Measurements from ENCODE around the gene IARS1. TPM values are rescaled to one million over a fixed set of nuclear protein-coding genes. Genes with fewer than 3 reads are reported as not detected.

The IARS1 gene
- total RNA-seq, 2 experiments from 2014 or later: 330 to 352 TPM

- H3K9me2 ChIP-seq (ENCODE audit: insufficient read depth, low read length): no peaks in the 10 kb centered on the region
- peaks cover 55% of the 10 kb centered on the region for H3K79me2 ChIP-seq (ENCODE audit: insufficient read depth, low read depth, low read length)
- peak; percentile 19 for DNase-seq (ENCODE audit: low spot score)
- CTCF ChIA-PET (ENCODE audit: unreplicated experiment): no interaction called here
- H4K20me1 ChIP-seq (ENCODE audit: insufficient read depth, low read length): no peaks in the 10 kb centered on the region
- H3K4me3 ChIP-seq (ENCODE audit: low read depth, low read length, poor library complexity, severe bottlenecking): no peak overlapping the region
- H3K36me3 ChIP-seq (ENCODE audit: insufficient read depth, low read length): peaks cover 14% of the 10 kb centered on the region; the same call in 1 of the 2 replicates
- H2AFZ ChIP-seq (ENCODE audit: low read length): no peak overlapping the region
- no TSS peak for BruUV-seq (replicated peaks)
- TF ChIP-seq, protein P1, sequence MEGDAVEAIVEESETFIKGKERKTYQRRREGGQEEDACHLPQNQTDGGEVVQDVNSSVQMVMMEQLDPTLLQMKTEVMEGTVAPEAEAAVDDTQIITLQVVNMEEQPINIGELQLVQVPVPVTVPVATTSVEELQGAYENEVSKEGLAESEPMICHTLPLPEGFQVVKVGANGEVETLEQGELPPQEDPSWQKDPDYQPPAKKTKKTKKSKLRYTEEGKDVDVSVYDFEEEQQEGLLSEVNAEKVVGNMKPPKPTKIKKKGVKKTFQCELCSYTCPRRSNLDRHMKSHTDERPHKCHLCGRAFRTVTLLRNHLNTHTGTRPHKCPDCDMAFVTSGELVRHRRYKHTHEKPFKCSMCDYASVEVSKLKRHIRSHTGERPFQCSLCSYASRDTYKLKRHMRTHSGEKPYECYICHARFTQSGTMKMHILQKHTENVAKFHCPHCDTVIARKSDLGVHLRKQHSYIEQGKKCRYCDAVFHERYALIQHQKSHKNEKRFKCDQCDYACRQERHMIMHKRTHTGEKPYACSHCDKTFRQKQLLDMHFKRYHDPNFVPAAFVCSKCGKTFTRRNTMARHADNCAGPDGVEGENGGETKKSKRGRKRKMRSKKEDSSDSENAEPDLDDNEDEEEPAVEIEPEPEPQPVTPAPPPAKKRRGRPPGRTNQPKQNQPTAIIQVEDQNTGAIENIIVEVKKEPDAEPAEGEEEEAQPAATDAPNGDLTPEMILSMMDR (conservative IDR thresholded peaks at IDR 0.05; ENCODE audit: low read length): peak; percentile 47
- TF ChIP-seq EZH2phosphoT487 (IDR thresholded peaks at IDR 0.05; ENCODE audit: borderline replicate concordance, low read depth, low read length): no peak
- intact Hi-C loops (cut with micrococcal nuclease; ENCODE audit: unreplicated experiment): loop anchor here (10.0 kb wide), 1 partner anchor 193 kb away; no protein-coding TSS in a partner anchor
- H3K9me3 ChIP-seq (ENCODE audit: low read length): no peaks in the 10 kb centered on the region
- H3K27ac ChIP-seq (ENCODE audit: low read depth, low read length, poor library complexity, severe bottlenecking): no peak overlapping the region
- POLR2A ChIA-PET: no interaction called here
- peak overlapping the region; percentile 84 for H3K4me2 ChIP-seq (ENCODE audit: low read length)
- peaks cover 29% of the 10 kb centered on the region for H3K4me1 ChIP-seq (ENCODE audit: insufficient read depth, low read length, poor library complexity, severe bottlenecking)
Measured at GRCh38 chr9:92328225-92328624, 34.7 kb upstream of the IARS1 start.

DNA sequence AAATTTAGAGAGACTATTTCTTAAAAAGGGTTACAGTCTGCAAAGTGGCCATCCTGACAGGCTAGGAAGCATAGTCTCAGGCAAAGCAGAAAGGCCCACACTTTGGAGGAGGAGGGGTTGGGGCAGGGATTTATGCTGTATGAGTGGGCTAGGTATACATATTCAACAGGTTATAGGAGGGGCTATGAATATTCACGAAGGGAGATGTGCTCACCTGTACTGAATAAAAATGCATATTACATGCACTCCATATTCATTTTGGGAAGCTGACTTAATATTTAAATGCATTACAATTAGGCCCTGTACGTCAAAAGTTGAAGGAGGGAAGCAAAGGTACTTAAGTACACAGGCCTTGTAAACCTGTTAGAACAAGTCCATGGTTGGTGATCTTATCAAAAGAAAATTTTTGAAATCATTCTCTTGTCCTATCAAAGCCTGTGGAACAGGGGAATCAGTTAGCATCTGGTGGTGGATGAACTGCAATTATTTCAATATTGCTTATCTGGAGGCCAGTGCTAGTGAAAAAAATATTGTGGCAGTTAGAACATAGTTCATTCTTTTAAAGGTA is 33.9 kb upstream of the IARS1 start:
- peak overlapping the region; percentile 92 for H3K4me3 ChIP-seq (ENCODE audit: low read depth, low read length, poor library complexity, severe bottlenecking)
- H3K79me2 ChIP-seq (ENCODE audit: insufficient read depth, low read depth, low read length): peaks cover 63% of the 10 kb centered on the region
- intact Hi-C loops (cut with micrococcal nuclease; ENCODE audit: unreplicated experiment): loop anchor here (2.0 to 10.0 kb wide), 2 partner anchors 193 to 307 kb away; no protein-coding TSS in a partner anchor
- H3K9me3 ChIP-seq (ENCODE audit: low read length): no peaks in the 10 kb centered on the region
- no peaks in the 10 kb centered on the region for H3K9me2 ChIP-seq (ENCODE audit: insufficient read depth, low read length)
- DNase-seq (ENCODE audit: low spot score): peak; percentile 5
- H3K4me2 ChIP-seq (ENCODE audit: low read length): peak overlapping the region; percentile 84
- H2AFZ ChIP-seq (ENCODE audit: low read length): no peak overlapping the region
- ChIA-PET POLR2A (interaction anchor here (1.6 kb wide), 1 partner anchor 31 kb away, joined by 6 read pairs; no protein-coding TSS in a partner anchor), CTCF (ENCODE audit: unreplicated experiment) (no interaction called here)
- H3K36me3 ChIP-seq (ENCODE audit: insufficient read depth, low read length): peaks cover 14% of the 10 kb centered on the region
- TF ChIP-seq, protein P1 (conservative IDR thresholded peaks at IDR 0.05; ENCODE audit: low read length): no peak
- TF ChIP-seq EZH2phosphoT487 (IDR thresholded peaks at IDR 0.05; ENCODE audit: borderline replicate concordance, low read depth, low read length): no peak
- peaks cover 29% of the 10 kb centered on the region for H3K4me1 ChIP-seq (ENCODE audit: insufficient read depth, low read length, poor library complexity, severe bottlenecking)
- H4K20me1 ChIP-seq (ENCODE audit: insufficient read depth, low read length): no peaks in the 10 kb centered on the region
- no TSS peak for BruUV-seq (replicated peaks)
- no peak overlapping the region for H3K27ac ChIP-seq (ENCODE audit: low read depth, low read length, poor library complexity, severe bottlenecking)

GRCh38 chr9:92325991-92326500 is 32.5 kb upstream of the IARS1 start:
- POLR2A ChIA-PET: interaction anchor here (0.6 to 1.6 kb wide), 5 partner anchors 18 to 103 kb away, joined by 3 to 6 read pairs (median 3); no protein-coding TSS in a partner anchor
- peak; percentile 50 for DNase-seq (ENCODE audit: low spot score)
- H3K9me2 ChIP-seq (ENCODE audit: insufficient read depth, low read length): no peaks in the 10 kb centered on the region
- peaks cover 21% of the 10 kb centered on the region for H3K36me3 ChIP-seq (ENCODE audit: insufficient read depth, low read length)
- H2AFZ ChIP-seq (ENCODE audit: low read length): peak overlapping the region; percentile 81
- BruUV-seq (replicated peaks): no TSS peak
- TF ChIP-seq, protein P1 (conservative IDR thresholded peaks at IDR 0.05; ENCODE audit: low read length): no peak
- TF ChIP-seq EZH2phosphoT487 (IDR thresholded peaks at IDR 0.05; ENCODE audit: borderline replicate concordance, low read depth, low read length): no peak
- intact Hi-C loops (cut with micrococcal nuclease; ENCODE audit: unreplicated experiment): loop anchor here (1.0 to 10.0 kb wide), 3 partner anchors 33 to 309 kb away; partner anchors contain the start of gene IARS1
- peaks cover 73% of the 10 kb centered on the region for H3K79me2 ChIP-seq (ENCODE audit: insufficient read depth, low read depth, low read length)
- H3K4me3 ChIP-seq (ENCODE audit: low read depth, low read length, poor library complexity, severe bottlenecking): peak overlapping the region; percentile 92
- H3K4me1 ChIP-seq (ENCODE audit: insufficient read depth, low read length, poor library complexity, severe bottlenecking): peaks cover 29% of the 10 kb centered on the region
- no peaks in the 10 kb centered on the region for H4K20me1 ChIP-seq (ENCODE audit: insufficient read depth, low read length)
- peak overlapping the region; percentile 61 for H3K27ac ChIP-seq (ENCODE audit: low read depth, low read length, poor library complexity, severe bottlenecking)
- no peaks in the 10 kb centered on the region for H3K9me3 ChIP-seq (ENCODE audit: low read length)
- peak overlapping the region; percentile 84 for H3K4me2 ChIP-seq (ENCODE audit: low read length)
- CTCF ChIA-PET (ENCODE audit: unreplicated experiment): no interaction called here

Measured in OCI-LY7 (cell line).